ENCODE data around the gene TIMM44.
"Not testable (repeated sequence)": the region's sequence is repeated elsewhere in the genome, so short reads cannot be mapped to it uniquely, and the experiment has no call there.

TIMM44 gene

GRCh38 chr19:7900401-7900870 is 43.0 kb downstream of the TIMM44 start:
- DNase-seq (ENCODE audit: low spot score), result no peak

- no peak for DNase-seq (ENCODE audit: low spot score)
Measured at GRCh38 chr19:7899751-7900378, 43.6 kb downstream of the TIMM44 start.

GRCh38 chr19:7898967-7899366 is 44.5 kb downstream of the TIMM44 start:
- DNase-seq (ENCODE audit: low spot score), result no peak

GRCh38 chr19:7897292-7897691 is 46.2 kb downstream of the TIMM44 start:
- no peak for DNase-seq (ENCODE audit: low spot score)

GRCh38 chr19:7895565-7895964 is 47.9 kb downstream of the TIMM44 start:
- no peak for DNase-seq (ENCODE audit: low spot score)

- DNase-seq (ENCODE audit: low spot score), result no peak
Measured at GRCh38 chr19:7894612-7895309, 48.7 kb downstream of the TIMM44 start.

- DNase-seq (ENCODE audit: low spot score), result not testable (repeated sequence)
Measured at GRCh38 chr19:7893362-7894101, 49.9 kb downstream of the TIMM44 start.

GRCh38 chr19:7888826-7889217 is 54.6 kb downstream of the TIMM44 start:
- DNase-seq (ENCODE audit: low spot score), result no peak

- DNase-seq (ENCODE audit: low spot score), result no peak
Measured at GRCh38 chr19:7888145-7888825, 55.2 kb downstream of the TIMM44 start, which contains the start of gene LRRC8E. Gene LRRC8E, plus strand, starts transcription at chr19:7888510. Its CDS starts 7,094 bp downstream, at chr19:7895604.

- no peak for DNase-seq (ENCODE audit: low spot score)
Measured at GRCh38 chr19:7887408-7888144, 55.9 kb downstream of the TIMM44 start.

GRCh38 chr19:7885818-7886217 is 57.6 kb downstream of the TIMM44 start:
- DNase-seq (ENCODE audit: low spot score), result no peak

GRCh38 chr19:7883796-7884570 is 59.5 kb downstream of the TIMM44 start:
- DNase-seq (ENCODE audit: low spot score), result no peak

GRCh38 chr19:7883105-7883504 is 60.4 kb downstream of the TIMM44 start:
- no peak for DNase-seq (ENCODE audit: low spot score)

GRCh38 chr19:7881910-7882309 is 61.6 kb downstream of the TIMM44 start:
- no peak for DNase-seq (ENCODE audit: low spot score)

GRCh38 chr19:7879836-7880235 is 63.6 kb downstream of the TIMM44 start:
- DNase-seq (ENCODE audit: low spot score), result no peak

- DNase-seq (ENCODE audit: low spot score), result no peak
Measured at GRCh38 chr19:7879111-7879807, 64.2 kb downstream of the TIMM44 start.

GRCh38 chr19:7877249-7877836 is 66.1 kb downstream of the TIMM44 start:
- no peak for DNase-seq (ENCODE audit: low spot score)

Measured in Ammon's horn (tissue), 1 donor.